GM12872 (cell line): ENCODE data around the gene SH2D1B.

Experiments used
- TF ChIP-seq, protein P1 (sequence below): IDR thresholded peaks from 3 replicates; pipeline ENCODE4 v1.5.1; 2011; ENCODE audit warnings: low read depth, mild to moderate bottlenecking, low read length, moderate library complexity; ENCODE audit not compliant: insufficient read depth

Gene SH2D1B

DNA sequence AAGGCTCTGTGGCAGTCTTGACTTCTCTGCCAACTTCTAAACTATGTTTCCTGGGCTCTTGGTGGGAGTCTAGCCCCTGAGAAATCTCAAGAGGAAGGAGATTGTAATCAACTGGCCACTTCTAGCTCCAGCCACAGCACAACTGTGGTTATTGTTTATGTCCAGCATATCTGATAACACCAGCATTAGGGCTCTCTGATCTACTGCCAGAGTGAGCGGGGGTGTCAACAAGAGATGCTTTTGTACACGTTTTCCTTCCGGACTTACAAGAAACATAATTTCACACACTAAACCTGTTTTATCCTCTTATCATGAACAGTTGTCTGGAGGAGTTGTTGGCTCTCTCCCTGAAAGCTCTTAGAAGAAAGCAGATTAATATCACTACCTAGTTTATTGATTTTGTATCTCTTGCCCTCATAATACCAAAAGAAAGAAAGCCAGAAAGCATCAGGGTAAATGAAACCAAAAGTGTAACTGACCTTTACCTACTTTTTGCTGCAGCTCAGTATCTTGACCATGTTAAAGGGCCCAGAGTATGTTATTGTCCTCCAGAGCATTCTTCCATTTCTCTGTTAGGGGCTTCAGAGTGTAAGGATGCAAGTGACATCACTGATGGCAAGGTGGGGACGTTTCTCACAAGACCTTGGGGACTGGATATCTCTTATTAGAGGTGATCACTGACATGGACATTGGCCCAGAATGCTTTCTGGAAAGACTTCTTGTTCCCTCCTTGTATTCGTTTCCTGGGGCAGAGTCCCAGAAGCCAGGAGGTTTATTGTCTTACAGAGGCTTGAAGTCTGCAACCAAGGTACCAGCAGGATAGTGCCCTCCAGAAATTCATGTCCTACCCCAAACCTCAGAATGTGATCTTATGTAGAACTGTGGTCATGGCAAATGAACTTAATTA, 9.6 kb upstream of the SH2D1B start:
- TF ChIP-seq, protein P1, sequence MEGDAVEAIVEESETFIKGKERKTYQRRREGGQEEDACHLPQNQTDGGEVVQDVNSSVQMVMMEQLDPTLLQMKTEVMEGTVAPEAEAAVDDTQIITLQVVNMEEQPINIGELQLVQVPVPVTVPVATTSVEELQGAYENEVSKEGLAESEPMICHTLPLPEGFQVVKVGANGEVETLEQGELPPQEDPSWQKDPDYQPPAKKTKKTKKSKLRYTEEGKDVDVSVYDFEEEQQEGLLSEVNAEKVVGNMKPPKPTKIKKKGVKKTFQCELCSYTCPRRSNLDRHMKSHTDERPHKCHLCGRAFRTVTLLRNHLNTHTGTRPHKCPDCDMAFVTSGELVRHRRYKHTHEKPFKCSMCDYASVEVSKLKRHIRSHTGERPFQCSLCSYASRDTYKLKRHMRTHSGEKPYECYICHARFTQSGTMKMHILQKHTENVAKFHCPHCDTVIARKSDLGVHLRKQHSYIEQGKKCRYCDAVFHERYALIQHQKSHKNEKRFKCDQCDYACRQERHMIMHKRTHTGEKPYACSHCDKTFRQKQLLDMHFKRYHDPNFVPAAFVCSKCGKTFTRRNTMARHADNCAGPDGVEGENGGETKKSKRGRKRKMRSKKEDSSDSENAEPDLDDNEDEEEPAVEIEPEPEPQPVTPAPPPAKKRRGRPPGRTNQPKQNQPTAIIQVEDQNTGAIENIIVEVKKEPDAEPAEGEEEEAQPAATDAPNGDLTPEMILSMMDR, result no peak

DNA sequence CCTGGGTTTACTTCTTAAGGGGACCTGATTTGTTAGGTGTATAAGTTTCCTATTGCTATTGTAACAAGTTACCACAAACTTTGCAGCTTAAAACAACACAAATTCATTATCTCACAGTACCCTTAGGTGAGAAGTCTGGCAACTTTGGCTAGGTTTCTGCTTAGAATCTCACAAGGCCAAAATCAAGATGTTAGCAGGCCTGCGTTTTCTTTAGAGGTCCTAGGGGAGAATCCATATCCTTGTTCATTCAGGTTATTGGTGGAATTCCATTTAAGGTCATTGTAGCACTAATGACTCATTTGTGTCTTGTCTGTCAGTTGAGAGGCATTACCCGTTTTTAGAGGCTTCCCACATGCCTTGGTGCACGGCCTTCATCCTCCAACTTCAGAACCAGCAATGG, 8.2 kb upstream of the SH2D1B start:
- TF ChIP-seq, protein P1, result no peak

- TF ChIP-seq, protein P1, result no peak
Measured at GRCh38 chr1:162417650-162418049, 5.7 kb upstream of the SH2D1B start.

GRCh38 chr1:162416909-162417308, 5.0 kb upstream of the SH2D1B start:
- TF ChIP-seq, protein P1, result no peak

DNA sequence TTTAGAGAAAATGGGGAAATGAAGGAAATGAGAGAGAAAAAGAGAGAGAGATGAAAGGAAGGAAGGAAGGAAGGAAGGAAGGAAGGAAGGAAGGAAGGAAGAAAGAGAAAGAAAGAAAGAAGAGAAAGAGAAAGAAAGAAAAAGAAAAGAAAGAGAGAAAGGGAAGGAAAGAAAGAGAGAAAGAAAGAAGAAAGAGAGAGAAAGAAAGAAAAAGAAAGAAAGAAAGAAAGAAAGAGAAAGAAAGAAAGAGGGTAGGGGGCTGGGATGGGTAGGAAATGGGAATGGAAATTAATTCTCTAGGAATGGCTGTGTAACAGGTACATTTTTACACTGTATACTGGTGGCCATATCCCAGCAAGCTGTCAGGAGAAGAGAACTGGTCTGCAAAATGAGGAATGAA, 4.3 kb upstream of the SH2D1B start:
- TF ChIP-seq, protein P1, result no peak

DNA sequence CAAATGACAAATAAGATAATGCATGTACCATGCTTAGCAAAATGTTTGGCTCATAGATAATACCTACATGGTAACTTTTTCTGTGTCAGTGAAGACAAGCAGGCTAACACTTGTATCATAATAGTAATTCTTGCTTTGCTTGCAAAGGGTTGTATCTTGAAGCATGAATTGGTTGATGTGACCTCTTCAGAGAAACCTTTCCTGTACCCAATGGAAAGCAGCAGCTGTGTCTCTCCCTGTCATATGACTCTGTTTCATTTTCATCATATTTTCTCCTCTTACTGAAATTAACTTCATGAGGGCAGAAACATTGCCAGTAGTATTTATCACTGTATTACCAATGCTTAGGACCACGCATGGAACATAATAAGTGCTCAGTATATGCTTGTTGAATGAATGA, 4.4 kb downstream of the SH2D1B start:
- TF ChIP-seq, protein P1, result no peak

- TF ChIP-seq, protein P1, result no peak
Measured at GRCh38 chr1:162406811-162407210, 5.1 kb downstream of the SH2D1B start.
